Naive thymus-derived CD4-positive, alpha-beta T cell (primary cell): Measurements from ENCODE around the gene XYLT1. TPM values are rescaled to one million over a fixed set of nuclear protein-coding genes. Genes with fewer than 3 reads are reported as not detected.

Source experiments
- ATAC-seq: fragments of 150-1000 bp; cut with Tn5 transposase; 2 replicates; pipeline ENCODE4 v1.10.0; 2021; ENCODE audit warnings: mild to moderate bottlenecking, moderate library complexity
- CTCF ChIA-PET: fragments of 350-600 bp; sonication (Branson Sonifier 250); formaldehyde crosslinking; loops from one replicate; lab custom pipeline; 2021; ENCODE audit warnings: antibody characterized with exemption; lab: Charles Lee
- POLR2A ChIA-PET: fragments of 350-600 bp; sonication (Branson Sonifier 250); formaldehyde crosslinking; loops from one replicate; lab custom pipeline; 2021; ENCODE audit warnings: antibody characterized with exemption, inconsistent platforms; lab: Charles Lee
- DNase-seq, 9 donors: peaks; one replicate each; pipeline versions ENCODE4 v3.0.0 to v3.0.0-alpha.2; 2020 to 2022; ENCODE audit warnings: mixed read lengths in 1 of 9
- H3K27ac ChIP-seq: one replicate; pipeline ENCODE4 v1.7.0; 2013; ENCODE audit warnings: mild to moderate bottlenecking, low read depth, low read length, moderate library complexity
- H3K27me3 ChIP-seq, 2 donors: one replicate each; pipeline ENCODE4 v1.7.0; 2013; ENCODE audit warnings: low read length in 2 of 2, mild to moderate bottlenecking in 2 of 2, moderate library complexity in 2 of 2; ENCODE audit not compliant: control insufficient read depth in 2 of 2, insufficient read depth in 2 of 2
- H3K36me3 ChIP-seq, 3 experiments: 1 replicate in 2 of 3; 2 replicates in 1 of 3; pipeline ENCODE4 v1.7.0; 2013; ENCODE audit warnings: low read length in 3 of 3, mild to moderate bottlenecking in 3 of 3, moderate library complexity in 1 of 3; ENCODE audit not compliant: insufficient read depth in 3 of 3, control insufficient read depth in 2 of 3
- H3K4me1 ChIP-seq, 2 donors: one replicate each; pipeline ENCODE4 v1.7.0; 2013; ENCODE audit warnings: low read length in 2 of 2, mild to moderate bottlenecking in 2 of 2, moderate library complexity in 1 of 2; ENCODE audit not compliant: control insufficient read depth in 2 of 2, insufficient read depth in 2 of 2
- H3K4me3 ChIP-seq: 2 replicates; pipeline ENCODE4 v1.7.0; 2013; ENCODE audit warnings: mild to moderate bottlenecking, low read length
- H3K9me3 ChIP-seq, 3 experiments: 1 replicate in 2 of 3; 2 replicates in 1 of 3; pipeline ENCODE4 v1.7.0; 2013; ENCODE audit warnings: low read length in 3 of 3; ENCODE audit not compliant: control insufficient read depth in 2 of 3
- H3K27ac Mint-ChIP-seq, 9 donors: one replicate each; pipeline ENCODE4 v1.8.0; 2020 to 2022; ENCODE audit warnings: mixed read lengths in 9 of 9, mild to moderate bottlenecking in 8 of 9, moderate library complexity in 5 of 9, inconsistent platforms in 2 of 9
- H3K27me3 Mint-ChIP-seq, 5 donors: one replicate each; pipeline ENCODE4 v1.8.0; 2021 to 2022; ENCODE audit warnings: mixed read lengths in 5 of 5, mild to moderate bottlenecking in 1 of 5
- H3K36me3 Mint-ChIP-seq, 5 donors: one replicate each; pipeline ENCODE4 v1.8.0; 2020 to 2022; ENCODE audit warnings: mixed read lengths in 5 of 5, mild to moderate bottlenecking in 3 of 5, inconsistent platforms in 1 of 5
- H3K4me1 Mint-ChIP-seq, 7 donors: one replicate each; pipeline ENCODE4 v1.8.0; 2020 to 2022; ENCODE audit warnings: mixed read lengths in 7 of 7, mild to moderate bottlenecking in 3 of 7, inconsistent platforms in 1 of 7
- H3K4me3 Mint-ChIP-seq, 10 donors: one replicate each; pipeline ENCODE4 v1.8.0; 2020 to 2022; ENCODE audit warnings: mild to moderate bottlenecking in 10 of 10, mixed read lengths in 10 of 10, moderate library complexity in 6 of 10, inconsistent platforms in 2 of 10
- H3K9me3 Mint-ChIP-seq, 11 donors: one replicate each; pipeline ENCODE4 v1.8.0; 2020 to 2022; ENCODE audit warnings: mixed read lengths in 11 of 11, mild to moderate bottlenecking in 4 of 11, inconsistent platforms in 1 of 11, moderate library complexity in 1 of 11
- intact Hi-C, 2 donors: fragments of 100-400 bp; cut with micrococcal nuclease; formaldehyde crosslinking; loops; one replicate each; pipeline ENCODE4 v1.15.1; 2023
- polyA plus RNA-seq, 2 donors: library from polyadenylated mRNA; unstranded; fragments of 300-500 nt; fragmentation: Illumina TruSeq; gene quantifications; one replicate each; pipeline ENCODE4 v1.2.3, GENCODE V29; 2021
- total RNA-seq, 6 experiments: library from RNA in 5 of 6; stranded (reverse) in 5 of 6; gene quantifications; 1 replicate in 5 of 6; 2 replicates in 1 of 6; pipeline ENCODE4 v1.2.3 and lab custom pipeline; 2021 to 2026

XYLT1 gene
- total and polyA plus RNA-seq, 7 experiments from 2014 or later: 1.9 to 50.4 (median 37.9) TPM

- H3K36me3 Mint-ChIP-seq: peaks cover 0 to 44% (median 15%) of the 10 kb centered on the region in 5 donors
- Histone ChIP-seq H3K4me3 (no peak overlapping the region), H3K9me3 (no peaks in the 10 kb centered on the region), H3K27me3 (no peaks in the 10 kb centered on the region), H3K36me3 (no peaks in the 10 kb centered on the region), H3K27ac (no peak overlapping the region), H3K4me1 (peaks cover 27 to 60% of the 10 kb centered on the region in 2 donors)
- H3K4me1 Mint-ChIP-seq: peaks cover 61 to 94% (median 81%) of the 10 kb centered on the region in 7 donors
- H3K27me3 Mint-ChIP-seq: no peaks in the 10 kb centered on the region
- ChIA-PET CTCF (interaction anchor here (0.8 to 1.8 kb wide), 2 partner anchors 22 to 121 kb away, joined by 3 to 4 read pairs; no protein-coding TSS in a partner anchor), POLR2A (interaction anchor here (1.6 kb wide), 1 partner anchor 22 kb away, joined by 4 read pairs; no protein-coding TSS in a partner anchor)
- DNase-seq (no peak), ATAC-seq (no peak)
- intact Hi-C loops: loop anchor here (1.0 to 10.0 kb wide), 6 partner anchors 17 to 113 kb away; no protein-coding TSS in a partner anchor
- peak overlapping the region in 8 of 10 donors; percentile 4 to 71 (median 55) for H3K4me3 Mint-ChIP-seq
- no peaks in the 10 kb centered on the region for H3K9me3 Mint-ChIP-seq
- H3K27ac Mint-ChIP-seq: peak overlapping the region; percentile 62 to 98 (median 81)
Measured at GRCh38 chr16:17347624-17348023, 123.1 kb downstream of the XYLT1 start.

GRCh38 chr16:17346621-17347569 lies 123.9 kb downstream of the XYLT1 start:
- Histone ChIP-seq H3K9me3 (no peaks in the 10 kb centered on the region), H3K36me3 (no peaks in the 10 kb centered on the region), H3K27me3 (no peaks in the 10 kb centered on the region), H3K4me3 (no peak overlapping the region), H3K27ac (peak overlapping the region; percentile 22), H3K4me1 (peaks cover 35 to 63% of the 10 kb centered on the region in 2 donors)
- peaks cover 0 to 44% (median 15%) of the 10 kb centered on the region in 5 donors for H3K36me3 Mint-ChIP-seq
- intact Hi-C loops: loop anchor here (1.0 to 10.0 kb wide), 6 partner anchors 18 to 112 kb away; no protein-coding TSS in a partner anchor
- peak overlapping the region in 9 of 10 donors; percentile 40 to 81 (median 61) for H3K4me3 Mint-ChIP-seq
- CTCF ChIA-PET: interaction anchor here (0.8 to 1.8 kb wide), 2 partner anchors 23 to 121 kb away, joined by 3 to 4 read pairs; no protein-coding TSS in a partner anchor
- POLR2A ChIA-PET: interaction anchor here (0.6 to 1.6 kb wide), 2 partner anchors 13 to 23 kb away, joined by 3 to 4 read pairs; no protein-coding TSS in a partner anchor
- H3K4me1 Mint-ChIP-seq: peaks cover 65 to 94% (median 81%) of the 10 kb centered on the region in 7 donors
- peak overlapping the region; percentile 72 to 98 (median 81) for H3K27ac Mint-ChIP-seq
- no peaks in the 10 kb centered on the region for H3K9me3 Mint-ChIP-seq
- H3K27me3 Mint-ChIP-seq: no peaks in the 10 kb centered on the region
- ATAC-seq: no peak
- DNase-seq: peak in 1 of 9 donors; percentile 46

- Mint-ChIP-seq H3K4me3 (peak overlapping the region in 9 of 10 donors; percentile 19 to 65 (median 45)), H3K9me3 (peaks cover 0 to under 1% (median 0%) of the 10 kb centered on the region in 11 donors), H3K27me3 (no peaks in the 10 kb centered on the region), H3K4me1 (peaks cover 61 to 94% (median 82%) of the 10 kb centered on the region in 7 donors), H3K27ac (peak overlapping the region; percentile 32 to 98 (median 78)), H3K36me3 (peaks cover 0 to 46% (median 11%) of the 10 kb centered on the region in 5 donors)
- no peaks in the 10 kb centered on the region for H3K36me3 ChIP-seq
- H3K27me3 ChIP-seq: no peaks in the 10 kb centered on the region
- H3K9me3 ChIP-seq: no peaks in the 10 kb centered on the region
- peak in 1 of 9 donors; percentile 41 for DNase-seq
- intact Hi-C loops: loop anchor here (1.0 to 10.0 kb wide), 5 partner anchors 14 to 110 kb away; no protein-coding TSS in a partner anchor
- peaks cover 51 to 72% of the 10 kb centered on the region in 2 donors for H3K4me1 ChIP-seq
- no peak overlapping the region for H3K27ac ChIP-seq
- POLR2A ChIA-PET: interaction anchor here (1.0 to 1.2 kb wide), 2 partner anchors 24 to 26 kb away, joined by 3 read pairs; no protein-coding TSS in a partner anchor
- ATAC-seq: peak; percentile 5
- no peak overlapping the region for H3K4me3 ChIP-seq
- CTCF ChIA-PET: no interaction called here
Measured at GRCh38 chr16:17345043-17345442, 125.7 kb downstream of the XYLT1 start.

GRCh38 chr16:17343728-17344127 lies 127.0 kb downstream of the XYLT1 start:
- intact Hi-C loops: loop anchor here (1.0 to 10.0 kb wide), 6 partner anchors 21 to 125 kb away; no protein-coding TSS in a partner anchor
- DNase-seq (no peak), ATAC-seq (peak; percentile 56)
- Histone ChIP-seq H3K27me3 (no peaks in the 10 kb centered on the region), H3K4me1 (peaks cover 51 to 71% of the 10 kb centered on the region in 2 donors), H3K4me3 (no peak overlapping the region), H3K27ac (no peak overlapping the region), H3K9me3 (no peaks in the 10 kb centered on the region), H3K36me3 (no peaks in the 10 kb centered on the region)
- H3K27me3 Mint-ChIP-seq: no peaks in the 10 kb centered on the region
- peaks cover 61 to 96% (median 84%) of the 10 kb centered on the region in 7 donors for H3K4me1 Mint-ChIP-seq
- peaks cover 0 to 1% (median 0%) of the 10 kb centered on the region in 11 donors for H3K9me3 Mint-ChIP-seq
- peak overlapping the region; percentile 32 to 95 (median 90) for H3K27ac Mint-ChIP-seq
- POLR2A ChIA-PET: interaction anchor here (0.6 to 2.3 kb wide), 5 partner anchors 22 to 120 kb away, joined by 3 to 22 read pairs (median 3); no protein-coding TSS in a partner anchor
- H3K36me3 Mint-ChIP-seq: peaks cover 0 to 42% (median 4%) of the 10 kb centered on the region in 5 donors
- peak overlapping the region; percentile 20 to 83 (median 72) for H3K4me3 Mint-ChIP-seq
- CTCF ChIA-PET: interaction anchor here (0.6 to 1.9 kb wide), 3 partner anchors 16 to 111 kb away, joined by 3 to 9 read pairs (median 5); no protein-coding TSS in a partner anchor

GRCh38 chr16:17343028-17343427 lies 127.7 kb downstream of the XYLT1 start:
- no peak overlapping the region for H3K27ac ChIP-seq
- CTCF ChIA-PET: interaction anchor here (1.9 kb wide), 1 partner anchor 27 kb away, joined by 9 read pairs; no protein-coding TSS in a partner anchor
- Mint-ChIP-seq H3K36me3 (peaks cover 0 to 41% (median 2%) of the 10 kb centered on the region in 5 donors), H3K4me1 (peaks cover 61 to 97% (median 83%) of the 10 kb centered on the region in 7 donors), H3K4me3 (peak overlapping the region; percentile 40 to 83 (median 76)), H3K9me3 (peaks cover 0 to 2% (median 0%) of the 10 kb centered on the region in 11 donors), H3K27ac (peak overlapping the region; percentile 32 to 95 (median 90)), H3K27me3 (no peaks in the 10 kb centered on the region)
- H3K4me3 ChIP-seq: peak overlapping the region; percentile 16
- no peaks in the 10 kb centered on the region for H3K9me3 ChIP-seq
- POLR2A ChIA-PET: interaction anchor here (0.6 to 2.3 kb wide), 6 partner anchors 18 to 1671 kb away, joined by 3 to 22 read pairs (median 3); no protein-coding TSS in a partner anchor
- ATAC-seq: peak; percentile 80
- DNase-seq: peak in 8 of 9 donors; percentile 25 to 69 (median 56)
- no peaks in the 10 kb centered on the region for H3K27me3 ChIP-seq
- H3K36me3 ChIP-seq: no peaks in the 10 kb centered on the region
- intact Hi-C loops: loop anchor here in 1 of 2 donors (1.0 to 10.0 kb wide), 5 partner anchors 21 to 126 kb away; no protein-coding TSS in a partner anchor
- peaks cover 51 to 64% of the 10 kb centered on the region in 2 donors for H3K4me1 ChIP-seq
